ENCODE measurements around the gene OSBPL6.
"Not testable (repeated sequence)": the region's sequence is repeated elsewhere in the genome, so short reads cannot be mapped to it uniquely, and the experiment has no call there.

Gene OSBPL6

DNA sequence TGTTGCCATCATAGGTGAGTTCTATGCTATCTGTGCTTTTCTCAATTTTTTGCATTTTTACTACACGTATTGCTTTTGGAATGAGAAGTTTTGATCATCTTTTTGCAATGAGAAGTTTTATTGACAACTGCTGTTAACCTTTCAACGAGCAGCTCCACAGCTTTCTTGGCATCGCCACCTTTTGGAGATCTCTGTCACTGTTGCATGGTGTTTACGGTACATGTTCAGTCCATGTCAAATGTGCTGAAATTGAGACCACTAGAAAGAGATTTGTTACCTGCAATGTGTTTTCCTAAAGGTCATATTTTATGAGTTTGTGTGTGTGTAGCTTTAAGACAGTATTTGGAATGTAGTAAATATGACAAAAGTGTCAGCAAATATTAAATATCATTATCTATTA is 120.8 kb downstream of the OSBPL6 start:
- DNase-seq = no peak

DNA sequence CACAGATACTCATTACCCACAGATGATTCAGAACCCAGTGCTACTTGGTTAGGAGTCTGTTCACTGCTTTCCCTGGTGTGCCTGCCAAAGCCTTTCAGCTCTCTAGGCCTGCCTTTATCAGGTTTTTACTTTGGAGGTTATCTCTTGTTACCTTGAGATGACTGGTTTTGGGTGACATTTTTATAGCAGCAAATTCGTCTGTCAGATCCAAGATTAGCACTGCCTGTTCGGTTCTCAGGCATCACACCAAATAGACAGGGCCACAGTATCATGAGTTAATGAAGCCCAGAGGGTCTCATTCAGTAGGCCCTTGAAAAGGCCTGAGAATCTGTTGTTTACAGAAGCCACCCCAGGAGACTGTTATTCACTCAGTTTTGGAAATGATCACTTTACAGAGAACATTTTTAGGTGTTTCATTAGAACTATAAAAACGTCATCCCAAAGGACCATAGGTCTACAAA is 121.2 kb downstream of the OSBPL6 start:
- no peak for DNase-seq

DNA sequence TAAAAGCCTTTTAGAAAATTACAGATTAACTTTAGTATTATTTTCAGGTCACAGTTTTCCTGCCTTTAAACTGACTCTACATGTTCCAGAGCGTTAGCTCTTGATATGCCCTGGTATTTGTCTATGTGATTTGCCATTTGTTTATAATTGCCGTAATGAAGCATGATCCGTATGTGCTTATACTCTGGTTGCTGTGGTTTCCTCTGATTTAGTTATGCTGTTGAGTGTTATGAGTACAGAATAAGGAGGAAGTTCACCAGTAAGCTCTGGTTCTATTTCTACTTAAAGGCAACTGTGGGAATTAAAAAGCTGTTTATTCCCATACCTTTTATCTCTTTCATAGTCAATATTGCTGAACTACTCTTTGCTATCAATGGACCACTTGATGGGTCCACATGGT is 123.5 kb downstream of the OSBPL6 start:
- no peak for DNase-seq

DNA sequence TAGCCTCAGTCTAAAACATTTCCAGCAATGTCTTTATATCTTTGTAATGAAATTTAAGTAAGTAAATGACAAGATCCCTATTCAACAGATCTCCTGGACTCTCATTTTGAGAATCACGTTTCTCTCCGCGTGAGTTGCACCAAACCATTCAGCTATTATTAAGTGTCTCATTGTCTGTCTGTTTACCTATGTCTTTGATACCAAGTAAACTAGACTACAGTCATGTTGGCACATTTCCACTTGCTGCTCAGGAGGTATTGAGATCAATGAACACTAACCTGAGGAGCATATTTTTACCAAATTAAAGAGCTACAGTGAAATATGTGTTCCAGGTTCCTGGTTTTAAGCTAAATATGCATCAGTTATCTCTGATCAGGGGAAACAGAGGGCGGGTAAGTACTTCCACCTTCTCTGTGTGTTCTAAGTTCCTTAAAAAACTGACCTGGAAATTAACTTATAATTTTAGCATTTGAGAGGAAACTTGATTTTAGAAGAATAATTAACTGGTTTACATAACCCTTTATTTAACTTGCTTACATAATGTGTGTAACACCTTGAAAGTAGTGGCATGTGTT is 125.8 kb downstream of the OSBPL6 start:
- DNase-seq = no peak

DNA sequence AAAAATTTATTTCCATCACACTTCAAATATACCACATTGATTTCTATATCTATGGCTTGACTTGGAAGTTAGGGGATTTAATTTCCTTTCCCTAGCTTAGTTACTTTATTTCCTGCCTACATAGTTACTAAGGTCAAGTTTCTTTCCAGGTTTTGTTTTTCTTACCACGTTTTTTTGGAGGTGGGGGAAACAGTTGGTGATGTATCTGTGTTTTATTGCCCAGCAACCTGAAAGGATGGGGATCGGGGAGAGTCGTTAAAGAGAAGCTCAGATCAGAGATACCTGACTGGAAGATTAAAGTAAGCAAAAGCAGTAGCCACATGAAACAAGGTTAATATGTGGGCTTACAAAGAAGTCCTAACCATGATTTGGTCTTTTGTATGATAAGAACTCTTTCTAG is 127.8 kb downstream of the OSBPL6 start:
- DNase-seq = no peak

DNA sequence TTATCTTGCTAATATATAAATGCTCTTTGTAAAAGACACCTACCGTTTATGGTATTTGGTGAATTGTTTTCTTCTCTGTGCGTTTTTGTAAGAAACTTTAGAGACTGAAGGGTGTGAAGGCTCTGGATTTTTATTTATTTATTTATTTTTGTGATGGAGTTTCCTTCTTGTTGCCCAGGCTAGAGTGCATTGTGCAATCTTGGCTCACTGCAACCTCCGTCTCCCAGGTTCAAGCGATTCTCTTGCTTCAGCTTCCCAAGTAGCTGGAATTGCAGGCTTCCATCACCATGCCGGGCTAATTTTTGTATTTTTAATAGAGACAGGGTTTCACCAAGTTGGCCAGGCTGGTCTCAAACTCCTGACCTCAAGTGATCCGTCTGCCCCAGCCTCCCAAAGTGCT is 129.0 kb downstream of the OSBPL6 start:
- DNase-seq = not testable (repeated sequence)

DNA sequence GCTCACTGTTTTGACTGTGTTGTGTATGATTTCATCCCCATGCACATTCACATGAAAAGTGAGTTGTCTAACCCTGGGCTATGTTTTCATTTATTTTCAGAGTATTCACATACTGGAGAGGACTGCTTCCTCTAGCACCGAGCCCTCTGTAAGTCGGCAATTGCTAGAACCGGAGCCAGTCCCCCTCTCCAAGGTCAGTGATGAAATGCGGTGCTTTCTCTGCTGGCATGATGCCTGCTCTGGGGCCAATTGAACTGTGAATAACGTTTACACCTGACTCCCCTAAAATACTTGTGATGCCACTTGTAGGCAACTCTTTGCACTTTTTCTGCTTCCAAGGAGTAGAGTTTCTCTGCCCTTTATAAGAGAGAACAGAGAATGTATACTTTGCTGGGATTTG is 129.8 kb downstream of the OSBPL6 start:
- no peak for DNase-seq

DNA sequence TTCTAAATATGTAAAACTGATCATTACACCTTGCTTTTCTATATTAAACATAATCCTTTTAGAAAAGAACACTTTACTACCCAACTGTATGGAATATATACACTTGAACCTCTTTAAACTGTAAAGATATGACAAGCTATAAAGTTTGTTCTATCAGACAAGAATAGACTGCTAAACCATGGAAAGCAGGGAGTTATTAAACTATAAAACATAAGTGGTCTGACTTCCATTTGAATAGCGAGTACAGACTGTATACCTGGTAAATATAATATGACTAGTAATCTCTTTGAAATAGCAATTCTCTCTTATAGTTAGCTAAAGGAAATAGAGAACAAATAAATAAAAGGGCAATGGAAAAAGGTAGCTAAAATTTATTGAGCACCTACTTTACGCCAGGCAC is 131.0 kb downstream of the OSBPL6 start:
- no peak for DNase-seq

DNA sequence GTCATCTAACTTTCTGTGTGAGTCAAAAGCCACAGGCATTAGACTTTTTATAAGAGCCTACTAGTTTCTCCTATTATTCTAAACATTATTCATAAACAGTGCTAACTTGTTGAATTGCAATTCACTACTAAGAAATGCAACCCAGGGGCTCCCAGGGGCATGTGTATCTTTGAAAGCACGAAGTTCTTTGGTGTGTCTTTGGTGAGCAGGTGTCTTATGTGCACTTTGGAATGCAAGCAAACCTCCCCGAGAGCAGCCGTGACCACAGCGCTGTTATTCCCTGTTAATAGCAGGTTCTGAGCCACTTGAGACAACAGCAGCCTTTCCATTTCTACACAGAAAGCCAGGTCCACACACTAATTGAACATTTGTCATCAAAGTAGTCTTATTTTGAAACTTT is 133.2 kb downstream of the OSBPL6 start:
- no peak for DNase-seq

DNA sequence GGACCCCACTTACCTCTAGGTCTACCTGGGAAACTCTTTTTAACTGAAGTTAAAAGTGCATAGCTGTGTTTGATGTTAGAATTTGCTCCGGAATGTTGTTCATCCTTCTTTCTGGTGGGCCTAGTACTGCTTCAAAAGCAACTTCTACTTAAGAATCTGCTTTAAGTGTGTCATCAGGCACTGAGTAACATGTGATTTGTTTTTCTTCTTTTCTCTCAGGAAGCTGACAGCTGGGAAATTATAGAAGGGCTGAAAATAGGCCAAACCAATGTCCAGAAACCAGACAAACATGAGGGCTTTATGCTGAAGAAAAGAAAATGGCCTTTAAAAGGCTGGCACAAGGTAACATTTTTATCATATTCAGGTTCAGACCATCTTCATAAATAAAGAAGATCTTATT is 133.7 kb downstream of the OSBPL6 start:
- no peak for DNase-seq

DNA sequence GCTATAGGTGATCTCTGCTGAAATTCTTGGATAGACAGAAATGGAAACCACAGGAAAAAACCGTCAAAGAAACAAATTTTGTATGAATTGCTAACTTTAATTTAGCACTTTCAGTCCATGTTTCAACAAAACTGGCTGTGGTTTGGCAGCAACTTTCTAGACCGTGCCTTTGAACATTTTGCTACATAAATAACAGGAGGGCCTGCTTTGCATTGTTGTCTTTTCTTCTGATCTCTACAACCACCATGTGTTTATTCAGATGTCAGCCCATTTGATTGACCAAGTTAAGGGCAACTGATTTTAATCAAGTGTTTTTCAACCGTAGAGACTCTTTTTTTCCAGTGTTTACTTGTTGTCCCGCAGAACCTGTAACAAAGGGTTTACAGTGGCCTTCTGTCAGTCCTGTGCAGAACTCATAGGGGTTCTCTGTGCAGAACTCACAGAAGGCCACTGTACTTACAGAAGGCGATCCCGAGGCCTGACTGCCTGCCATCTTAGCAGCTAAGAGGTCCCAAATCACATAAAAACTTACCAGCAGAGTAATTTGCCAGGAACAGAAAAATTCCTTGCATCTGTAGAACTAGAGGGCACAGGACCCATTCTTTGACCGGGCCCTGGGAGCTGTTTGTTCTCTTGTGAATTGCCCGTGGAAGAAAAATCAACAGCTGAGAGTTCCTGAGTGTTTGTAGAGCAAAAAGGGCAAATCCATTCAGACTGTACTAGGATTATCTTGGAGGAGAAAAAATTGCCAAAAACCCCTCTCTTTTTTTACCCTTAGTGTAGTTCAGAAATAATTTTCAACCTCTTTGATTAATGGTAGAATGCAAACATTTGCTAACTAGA is 136.1 kb downstream of the OSBPL6 start:
- no peak for DNase-seq

DNA sequence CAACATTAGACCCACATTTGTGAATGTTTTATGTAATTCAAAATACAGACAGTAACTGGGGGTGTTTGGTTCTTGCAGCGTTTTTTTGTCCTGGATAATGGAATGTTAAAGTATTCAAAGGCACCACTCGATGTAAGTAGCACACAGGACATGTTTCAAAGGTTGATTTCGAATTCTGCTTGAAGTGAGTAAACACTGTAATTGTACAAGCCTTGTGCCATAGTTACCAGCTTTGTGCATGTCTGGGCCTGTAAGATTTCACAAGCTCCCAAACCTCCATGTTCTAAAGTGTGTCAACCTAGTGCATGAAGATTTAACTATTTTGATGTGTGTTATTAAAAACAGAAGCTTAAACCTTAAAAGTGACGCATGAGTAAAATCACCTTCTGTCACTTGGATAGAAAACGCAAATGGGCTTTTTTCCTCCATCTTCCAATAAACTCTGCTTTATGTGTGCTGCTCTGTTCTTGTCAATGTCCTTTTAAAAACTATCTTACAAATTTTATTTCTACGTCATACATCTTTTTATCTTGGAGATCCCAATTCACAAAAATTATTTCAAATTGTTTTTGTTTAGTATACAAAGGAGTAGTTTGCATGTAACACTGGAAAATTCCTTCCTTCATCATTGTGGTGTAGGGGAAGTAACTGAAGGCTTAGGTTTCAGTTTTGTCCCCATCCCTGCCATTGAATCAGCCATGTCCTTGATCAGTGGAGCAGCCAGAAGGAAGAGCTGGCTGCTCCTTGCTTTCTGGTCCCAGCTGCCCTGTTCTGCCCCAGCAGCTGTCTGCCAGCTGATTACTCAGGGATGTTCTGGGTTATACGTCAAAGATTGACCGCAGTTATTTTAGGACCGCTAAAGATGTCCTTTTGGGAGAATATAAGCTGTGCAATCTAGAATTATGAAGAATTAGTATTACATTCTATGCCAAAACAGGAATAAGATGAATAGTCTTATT is 137.4 kb downstream of the OSBPL6 start:
- no peak for DNase-seq

DNA sequence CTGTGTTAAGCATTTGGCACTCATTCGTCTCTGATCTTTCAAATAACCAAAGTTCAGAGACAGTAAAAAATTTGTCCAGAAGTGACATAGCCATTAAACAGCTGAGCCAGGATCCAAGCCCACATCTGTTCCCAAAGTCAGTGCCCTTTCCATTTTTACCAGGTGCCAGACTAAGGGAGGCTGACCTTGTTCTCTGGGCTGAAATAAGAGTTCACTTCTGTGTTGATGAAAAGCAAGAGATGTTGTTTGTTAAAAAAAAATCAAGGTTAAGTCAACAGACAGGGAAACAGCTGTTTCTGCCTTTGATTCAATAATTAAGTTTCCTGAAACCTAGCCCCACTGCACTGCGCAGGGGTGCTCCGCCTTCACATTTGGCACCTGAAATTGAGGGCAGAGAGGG is 139.5 kb downstream of the OSBPL6 start:
- no peak for DNase-seq

DNA sequence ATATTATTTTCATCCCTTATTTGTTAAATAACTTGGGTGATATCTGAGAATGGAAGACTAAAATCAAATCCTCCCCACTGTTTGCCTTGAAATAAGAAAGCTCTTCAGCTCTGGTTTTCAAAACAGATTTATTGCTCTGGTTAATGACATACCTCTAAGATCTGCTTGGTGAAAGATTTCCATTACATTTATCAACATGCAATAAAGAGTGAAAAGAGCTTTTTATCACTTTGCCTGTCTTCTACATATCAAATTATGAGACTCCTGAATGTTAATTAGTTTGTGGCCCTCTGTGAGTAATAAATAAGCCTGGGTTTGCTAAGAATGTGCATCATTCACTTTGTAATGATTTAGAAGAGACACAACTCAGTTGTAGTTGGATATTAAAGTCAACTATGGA is 140.9 kb downstream of the OSBPL6 start:
- no peak for DNase-seq

DNA sequence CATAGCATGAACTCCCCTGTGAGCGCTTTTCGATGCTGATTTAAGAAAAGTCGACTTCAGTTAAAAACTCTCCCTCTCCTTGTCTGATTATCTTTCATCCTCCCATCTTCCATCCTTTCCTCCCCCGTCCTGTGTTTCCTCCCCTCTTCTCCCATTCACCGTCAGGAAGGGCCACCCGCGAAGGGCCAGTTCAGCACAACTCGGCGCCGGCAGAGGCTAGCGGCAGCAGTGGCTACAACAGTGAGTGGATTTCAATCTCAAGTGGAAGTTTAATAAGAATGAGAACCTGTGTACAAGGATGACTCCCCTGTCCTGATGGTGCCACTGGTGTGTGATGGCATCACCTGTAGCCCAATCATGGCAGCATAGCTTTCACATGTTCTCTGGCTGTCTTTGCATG is 149.8 kb downstream of the OSBPL6 start:
- DNase-seq = no peak

DNA sequence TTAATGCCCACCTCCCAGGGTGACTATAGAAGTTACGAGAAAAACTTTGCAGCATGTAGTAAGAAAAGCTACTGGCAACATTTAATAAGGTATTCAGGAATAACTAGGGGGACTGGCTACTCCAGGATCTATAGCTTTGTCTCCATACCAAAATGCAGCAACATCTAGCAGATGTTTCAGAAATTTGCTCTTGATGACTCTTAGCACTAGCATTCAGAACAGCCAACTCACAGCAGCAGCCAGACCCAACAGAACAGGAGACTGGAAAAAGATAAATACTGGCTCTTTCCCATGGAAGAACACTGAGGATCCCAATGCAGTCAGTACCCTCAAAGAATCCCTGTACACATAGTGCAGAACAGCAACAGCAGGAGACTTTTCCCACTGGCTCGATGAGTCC is 151.6 kb downstream of the OSBPL6 start:
- no peak for DNase-seq

DNA sequence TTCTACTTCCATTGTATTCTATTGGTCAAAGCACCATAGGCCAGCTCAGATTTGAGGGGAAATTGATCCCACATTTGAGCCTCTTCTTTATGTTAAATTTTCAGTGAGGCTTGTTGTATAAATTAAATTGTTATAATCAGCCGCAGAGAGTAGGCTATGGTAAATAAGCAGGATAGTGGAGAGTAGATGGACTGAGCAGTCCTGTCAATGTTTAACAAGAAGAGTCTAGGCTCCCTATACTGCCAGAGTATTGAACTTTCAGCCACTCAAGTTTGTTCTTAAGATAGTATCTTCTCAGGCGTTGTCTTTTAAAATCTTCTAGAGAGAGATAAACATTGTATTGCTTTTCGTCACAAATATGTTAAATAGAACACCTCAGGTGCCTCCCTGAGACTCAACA is 155.7 kb downstream of the OSBPL6 start:
- no peak for DNase-seq

DNA sequence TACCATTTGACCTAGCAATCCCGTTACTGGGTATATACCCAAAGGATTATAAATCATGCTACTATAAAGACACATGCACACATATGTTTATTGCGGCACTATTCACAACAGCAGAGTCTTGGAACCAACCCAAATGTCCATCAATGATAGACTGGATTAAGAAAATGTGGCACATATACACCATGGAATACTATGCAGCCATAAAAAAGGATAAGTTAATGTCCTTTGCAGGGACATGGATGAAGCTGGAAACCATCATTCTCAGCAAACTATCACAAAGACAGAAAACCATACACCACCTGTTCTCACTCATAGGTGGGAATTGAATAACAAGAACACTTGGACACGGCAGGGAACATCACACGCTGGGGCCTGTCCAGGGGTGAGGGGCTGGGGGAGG is 163.4 kb downstream of the OSBPL6 start:
- not testable (repeated sequence) for DNase-seq

DNA sequence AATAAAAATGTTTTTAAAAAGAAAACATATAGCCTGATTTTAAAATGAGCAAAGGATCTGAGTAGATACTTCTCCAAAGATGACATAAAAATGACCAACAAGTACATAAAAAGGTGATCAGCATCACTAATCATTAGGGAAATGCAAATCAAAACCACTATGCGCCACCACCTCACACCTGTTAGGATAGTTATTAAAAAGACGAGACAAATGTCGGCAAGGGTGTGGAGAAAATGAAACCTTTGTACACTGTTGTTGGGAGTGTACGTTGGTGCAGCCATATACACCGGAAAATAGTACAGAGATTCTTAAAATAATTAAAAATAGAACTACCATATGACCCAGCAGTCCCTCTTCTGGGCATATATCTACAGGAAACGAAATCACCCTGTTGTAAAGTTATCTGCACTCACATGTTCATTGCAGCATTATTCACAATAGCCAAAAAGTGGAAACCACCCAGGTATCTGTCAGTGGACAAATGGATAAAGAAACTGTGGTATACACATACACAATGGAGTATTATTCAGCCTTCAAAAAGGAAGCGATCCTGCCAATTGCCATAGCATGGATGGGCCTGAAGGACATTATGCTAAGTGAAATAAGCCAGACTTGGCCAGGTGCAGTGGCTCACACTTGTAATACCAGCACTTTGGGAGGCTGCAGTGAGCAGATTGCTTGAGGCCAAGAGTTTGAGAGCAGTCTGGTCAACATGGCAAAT is 165.0 kb downstream of the OSBPL6 start:
- DNase-seq = no peak

DNA sequence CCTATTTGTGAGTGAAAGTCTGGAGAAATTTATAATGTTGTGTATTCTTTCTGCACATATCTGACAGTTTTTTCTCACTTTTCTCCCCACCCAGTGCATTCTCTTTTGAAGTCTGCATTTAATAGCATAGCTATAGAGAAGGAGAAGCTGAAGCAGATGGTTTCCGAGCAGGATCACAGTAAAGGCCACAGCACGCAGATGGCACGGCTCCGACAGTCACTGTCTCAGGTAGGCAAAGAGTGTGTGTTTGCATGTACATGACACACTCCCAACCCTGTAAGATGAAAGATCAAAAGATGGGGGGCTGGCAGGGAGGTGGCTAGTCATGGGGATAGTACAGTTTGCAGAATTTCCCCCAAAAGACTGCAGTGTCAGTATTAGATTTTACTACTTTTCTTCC is 167.3 kb downstream of the OSBPL6 start:
- DNase-seq = no peak

DNA sequence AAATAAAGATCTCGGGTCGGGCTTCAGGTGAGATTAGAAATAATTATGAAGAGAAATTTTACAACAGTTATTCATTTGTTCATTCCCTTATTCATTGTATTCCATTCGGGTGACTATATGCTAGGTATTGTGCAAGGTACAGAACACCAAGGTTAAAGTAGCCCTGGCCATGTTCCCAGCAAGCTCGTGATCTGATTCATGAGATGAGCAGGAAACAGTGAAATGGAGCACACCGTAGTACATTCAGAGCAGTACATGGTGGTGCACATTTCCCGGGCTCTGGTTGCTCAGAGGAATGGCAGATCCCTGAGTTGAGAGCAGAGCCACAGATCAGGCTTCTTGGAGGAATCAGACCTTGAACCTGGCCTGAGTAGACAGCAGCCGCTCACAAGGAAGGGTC is 168.9 kb downstream of the OSBPL6 start:
- no peak for DNase-seq

DNA sequence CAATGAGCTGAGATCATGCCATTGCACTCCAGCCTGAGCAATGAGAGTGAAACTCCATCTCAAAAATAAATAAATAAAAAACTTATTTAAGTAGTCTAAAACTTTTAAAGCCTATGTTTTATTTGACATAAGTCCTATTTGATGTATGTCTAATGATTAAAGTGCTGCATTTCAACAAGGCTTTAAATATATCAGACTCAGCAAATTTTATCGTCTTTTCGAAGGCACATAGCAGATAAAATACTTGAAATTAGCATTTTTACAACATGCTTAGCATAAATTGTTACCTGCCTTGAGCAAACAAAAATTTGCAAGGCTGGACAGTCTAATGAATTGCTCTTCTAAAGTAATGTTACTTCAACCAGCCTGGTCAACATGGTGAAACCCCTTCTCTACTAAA is 170.8 kb downstream of the OSBPL6 start:
- no peak for DNase-seq

DNA sequence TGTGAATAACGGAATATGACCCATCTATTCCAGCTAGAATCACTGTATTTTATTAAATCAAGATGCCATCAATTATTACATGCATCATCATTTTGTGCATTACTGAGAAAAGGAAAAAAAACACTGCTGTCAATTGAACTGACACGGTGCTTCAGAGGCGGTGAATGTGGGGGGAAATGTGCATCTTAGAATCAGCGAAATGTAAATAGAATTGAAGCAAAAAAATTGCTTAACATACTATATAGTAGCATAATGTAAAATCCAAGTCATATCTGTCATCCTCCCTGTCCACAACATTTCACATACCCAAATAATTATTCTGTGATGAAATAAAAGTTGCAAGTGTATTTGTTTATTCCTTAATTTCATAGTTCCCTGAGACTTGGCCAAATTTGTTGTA is 172.1 kb downstream of the OSBPL6 start:
- DNase-seq = no peak
